Nephron progenitor cell (in vitro differentiated cells): ENCODE results near the gene SLC12A4.

Source experiments
- DNase-seq: peaks from one replicate; pipeline ENCODE4 v3.0.0; 2021
- H3K27ac Mint-ChIP-seq: 2 replicates; pipeline ENCODE4 v1.8.0; 2021; ENCODE audit warnings: mild to moderate bottlenecking, moderate library complexity, mixed read lengths
- H3K27me3 Mint-ChIP-seq: 2 replicates; pipeline ENCODE4 v1.8.0; 2021; ENCODE audit warnings: mild to moderate bottlenecking, low read depth, mixed read lengths; ENCODE audit not compliant: poor library complexity
- H3K36me3 Mint-ChIP-seq: 2 replicates; pipeline ENCODE4 v1.8.0; 2021; ENCODE audit warnings: low read depth, mixed read lengths
- H3K4me1 Mint-ChIP-seq: 2 replicates; pipeline ENCODE4 v1.8.0; 2021; ENCODE audit warnings: mixed read lengths
- H3K4me3 Mint-ChIP-seq: 2 replicates; pipeline ENCODE4 v1.8.0; 2021; ENCODE audit warnings: mild to moderate bottlenecking, moderate library complexity, mixed read lengths
- H3K9me3 Mint-ChIP-seq: 2 replicates; pipeline ENCODE4 v1.8.0; 2021; ENCODE audit warnings: mild to moderate bottlenecking, moderate library complexity, mixed read lengths
- TF ChIP-seq, protein P1 (sequence below): fragments of 200-600 bp; sonication (generic); IDR thresholded peaks from 2 replicates; pipeline ENCODE4 v1.5.0; 2021; ENCODE audit warnings: antibody characterized with exemption

Gene SLC12A4

DNA sequence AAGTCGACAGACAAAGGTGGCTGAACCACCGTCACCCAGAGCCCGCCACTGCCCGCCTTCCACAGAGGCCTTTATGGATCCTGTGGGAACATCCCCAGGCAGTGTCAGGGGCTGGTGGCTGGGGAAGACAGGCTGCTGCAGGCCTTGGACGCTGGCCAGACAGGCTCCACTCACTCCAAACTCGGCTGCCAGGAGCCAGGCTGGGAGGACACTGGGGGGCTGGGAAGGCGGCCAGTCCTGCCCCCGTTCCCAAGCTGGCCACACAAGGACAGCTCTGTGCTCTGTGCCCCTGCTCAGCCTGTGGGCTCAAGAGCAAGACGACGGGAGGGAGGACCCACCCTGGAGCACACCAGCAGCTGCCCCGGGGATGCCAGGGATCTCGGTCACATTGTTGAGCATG, 17.0 kb downstream of the SLC12A4 start:
- TF ChIP-seq, protein P1, sequence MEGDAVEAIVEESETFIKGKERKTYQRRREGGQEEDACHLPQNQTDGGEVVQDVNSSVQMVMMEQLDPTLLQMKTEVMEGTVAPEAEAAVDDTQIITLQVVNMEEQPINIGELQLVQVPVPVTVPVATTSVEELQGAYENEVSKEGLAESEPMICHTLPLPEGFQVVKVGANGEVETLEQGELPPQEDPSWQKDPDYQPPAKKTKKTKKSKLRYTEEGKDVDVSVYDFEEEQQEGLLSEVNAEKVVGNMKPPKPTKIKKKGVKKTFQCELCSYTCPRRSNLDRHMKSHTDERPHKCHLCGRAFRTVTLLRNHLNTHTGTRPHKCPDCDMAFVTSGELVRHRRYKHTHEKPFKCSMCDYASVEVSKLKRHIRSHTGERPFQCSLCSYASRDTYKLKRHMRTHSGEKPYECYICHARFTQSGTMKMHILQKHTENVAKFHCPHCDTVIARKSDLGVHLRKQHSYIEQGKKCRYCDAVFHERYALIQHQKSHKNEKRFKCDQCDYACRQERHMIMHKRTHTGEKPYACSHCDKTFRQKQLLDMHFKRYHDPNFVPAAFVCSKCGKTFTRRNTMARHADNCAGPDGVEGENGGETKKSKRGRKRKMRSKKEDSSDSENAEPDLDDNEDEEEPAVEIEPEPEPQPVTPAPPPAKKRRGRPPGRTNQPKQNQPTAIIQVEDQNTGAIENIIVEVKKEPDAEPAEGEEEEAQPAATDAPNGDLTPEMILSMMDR, result no peak
- Mint-ChIP-seq H3K9me3 (no peaks in the 10 kb centered on the region), H3K27ac (no peak overlapping the region), H3K4me3 (no peak overlapping the region), H3K27me3 (peaks cover 3% of the 10 kb centered on the region), H3K4me1 (peaks cover 16% of the 10 kb centered on the region), H3K36me3 (peaks cover 13% of the 10 kb centered on the region)
- no peak for DNase-seq

DNA sequence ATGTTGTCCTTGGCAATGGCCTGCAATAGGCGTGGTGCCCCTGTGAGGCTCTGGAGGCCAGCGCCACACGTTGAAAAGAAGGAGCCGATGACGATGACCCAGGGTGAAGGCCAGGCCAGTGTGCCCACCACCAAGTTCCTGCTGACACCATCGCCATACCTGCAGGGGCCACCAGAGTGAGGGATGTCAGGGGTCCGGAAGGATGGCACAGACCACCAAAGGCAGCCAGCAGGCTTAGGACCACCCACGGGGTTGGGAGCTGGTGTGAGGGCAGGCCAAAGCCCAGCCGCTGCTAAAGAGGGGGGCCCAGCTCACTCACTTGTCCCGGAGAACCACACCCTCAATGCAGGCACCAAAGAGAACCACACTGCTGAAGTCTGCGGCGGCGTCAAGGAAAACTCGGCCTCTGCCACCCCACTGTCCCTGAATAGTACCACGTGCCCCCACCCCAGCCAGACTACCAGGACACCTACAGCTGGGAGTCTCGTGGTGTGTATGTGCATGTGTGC, 18.0 kb downstream of the SLC12A4 start:
- peaks cover 3% of the 10 kb centered on the region for H3K27me3 Mint-ChIP-seq
- DNase-seq, result no peak
- no peak overlapping the region for H3K4me3 Mint-ChIP-seq
- H3K4me1 Mint-ChIP-seq, result peaks cover 15% of the 10 kb centered on the region
- H3K27ac Mint-ChIP-seq, result no peak overlapping the region
- H3K36me3 Mint-ChIP-seq, result peaks cover 13% of the 10 kb centered on the region
- H3K9me3 Mint-ChIP-seq, result no peaks in the 10 kb centered on the region
- TF ChIP-seq, protein P1, result no peak

DNA sequence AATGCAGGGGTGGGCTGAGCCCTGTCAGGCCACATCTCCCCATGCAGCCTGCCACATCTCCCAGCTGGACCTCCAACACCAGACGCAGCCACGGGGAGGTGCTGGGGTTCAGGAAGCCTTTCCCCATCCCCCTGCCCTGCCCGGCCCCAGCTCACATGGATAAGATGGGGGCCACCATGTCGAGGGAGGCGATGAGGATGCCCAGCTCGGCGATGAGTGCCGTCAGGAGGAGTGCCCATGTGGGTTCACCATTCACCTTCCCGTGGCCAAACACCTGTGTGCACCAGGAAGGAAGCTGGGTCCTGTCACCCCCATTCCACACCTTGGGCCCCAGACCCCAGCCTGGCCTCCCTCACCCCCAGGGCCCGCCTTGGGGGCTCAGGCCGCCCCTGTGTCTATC, 18.8 kb downstream of the SLC12A4 start:
- TF ChIP-seq, protein P1, result no peak
- H3K36me3 Mint-ChIP-seq, result peaks cover 13% of the 10 kb centered on the region
- no peak overlapping the region for H3K4me3 Mint-ChIP-seq
- H3K4me1 Mint-ChIP-seq, result peaks cover 8% of the 10 kb centered on the region
- no peak overlapping the region for H3K27ac Mint-ChIP-seq
- peaks cover 3% of the 10 kb centered on the region for H3K27me3 Mint-ChIP-seq
- H3K9me3 Mint-ChIP-seq, result no peaks in the 10 kb centered on the region
- no peak for DNase-seq

DNA sequence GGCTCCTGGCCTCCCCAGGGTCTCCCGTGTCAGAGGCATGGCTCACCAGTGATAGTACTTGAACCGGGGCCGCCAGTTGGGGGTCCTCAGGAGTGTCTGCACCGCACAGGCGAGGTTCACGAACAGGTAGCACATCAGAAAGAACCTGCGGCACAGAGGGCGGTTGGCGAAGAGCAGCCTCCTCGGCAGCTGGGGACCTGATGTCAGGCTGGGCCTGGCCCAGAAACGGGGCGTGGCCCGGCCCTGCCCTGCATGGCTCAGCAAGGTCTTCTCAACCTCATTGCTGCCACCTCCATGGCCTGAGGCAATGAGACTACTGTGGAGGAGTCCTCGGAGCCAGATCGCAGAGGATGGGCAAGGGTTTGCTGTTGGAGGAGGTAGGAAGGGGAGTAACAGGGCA, 20.4 kb downstream of the SLC12A4 start:
- Mint-ChIP-seq H3K9me3 (no peaks in the 10 kb centered on the region), H3K27me3 (peaks cover 3% of the 10 kb centered on the region), H3K36me3 (peaks cover 5% of the 10 kb centered on the region), H3K4me1 (peaks cover 4% of the 10 kb centered on the region), H3K4me3 (no peak overlapping the region), H3K27ac (no peak overlapping the region)
- no peak for DNase-seq
- TF ChIP-seq, protein P1, result no peak

DNA sequence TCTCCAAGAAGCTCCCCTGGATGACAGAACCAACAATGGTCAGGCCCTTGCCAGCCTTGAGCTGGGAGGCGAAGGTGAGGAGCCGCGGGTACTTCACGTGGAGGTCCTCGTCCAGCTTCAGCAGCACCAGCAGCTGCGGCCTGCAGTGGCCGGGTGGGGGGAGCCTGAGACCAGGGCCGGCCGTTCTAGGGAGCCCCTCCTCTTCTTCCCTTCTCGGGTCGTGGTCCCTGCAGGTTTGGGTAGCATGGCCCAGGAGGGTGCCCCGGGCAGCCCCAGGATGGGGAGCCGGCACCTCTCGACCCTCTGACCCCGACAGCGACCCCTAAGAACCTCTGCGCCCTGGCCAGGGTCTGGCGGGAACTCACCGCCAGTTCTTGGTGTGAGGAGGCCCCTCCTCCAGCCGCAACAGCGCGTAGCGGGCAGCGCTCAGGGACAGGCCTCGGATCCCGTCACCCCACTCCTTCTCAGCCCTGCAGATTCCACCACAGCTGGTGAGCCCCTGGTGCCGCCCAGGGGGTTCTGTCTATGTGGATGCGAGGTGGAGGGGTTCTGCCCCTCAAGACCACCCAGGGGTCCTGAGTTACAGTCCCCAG, 21.4 kb downstream of the SLC12A4 start:
- Mint-ChIP-seq H3K36me3 (peaks cover 5% of the 10 kb centered on the region), H3K27ac (no peak overlapping the region), H3K4me1 (peaks cover 7% of the 10 kb centered on the region), H3K27me3 (peaks cover 3% of the 10 kb centered on the region), H3K4me3 (no peak overlapping the region), H3K9me3 (no peaks in the 10 kb centered on the region)
- TF ChIP-seq, protein P1, result no peak
- no peak for DNase-seq

DNA sequence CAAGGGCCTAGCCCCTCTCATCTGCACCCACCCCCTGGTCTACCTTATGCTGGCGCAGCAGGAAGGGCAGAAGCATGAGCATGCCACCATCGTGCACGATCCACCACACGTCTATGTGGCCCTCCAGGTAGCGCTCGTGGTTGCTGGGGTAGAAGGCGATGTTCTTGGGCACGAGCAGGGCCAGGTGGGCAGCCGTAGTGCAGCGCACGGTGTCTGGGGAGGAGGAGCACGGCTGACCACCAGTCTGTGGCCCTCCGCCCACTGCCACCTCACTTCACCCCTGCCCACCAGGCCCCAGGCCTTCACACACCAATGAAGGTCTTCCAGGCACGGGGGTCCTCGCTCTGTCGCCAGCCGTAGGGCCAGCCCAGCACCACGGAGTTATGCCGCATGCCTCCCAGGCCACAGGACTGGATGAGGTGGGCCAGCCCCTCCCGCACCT, 22.3 kb downstream of the SLC12A4 start:
- no peak for DNase-seq
- Mint-ChIP-seq H3K27me3 (no peaks in the 10 kb centered on the region), H3K27ac (no peak overlapping the region), H3K9me3 (no peaks in the 10 kb centered on the region), H3K4me3 (no peak overlapping the region), H3K4me1 (peaks cover 15% of the 10 kb centered on the region), H3K36me3 (peaks cover 5% of the 10 kb centered on the region)
- TF ChIP-seq, protein P1, result no peak
